Stimulated activated CD4-positive, alpha-beta T cell treated with anti-CD3 and anti-CD28 coated beads, TNF-alpha, amount 100 ng/mL, for 48 hours (primary cell): Measurements from ENCODE around the gene REST.
A peak's percentile ranks its signal among the peaks of the same experiment; 100 is the strongest.
"Not testable (repeated sequence)": the region's sequence is repeated elsewhere in the genome, so short reads cannot be mapped to it uniquely, and the experiment has no call there.

ENCODE experiments used
- DNase-seq, 3 donors: peaks; one replicate each; pipeline ENCODE4 v3.0.0-alpha.2; 2020; ENCODE audit warnings: low read depth in 3 of 3

The REST gene

GRCh38 chr4:56909086-56909894, 1.6 kb downstream of the REST start:
- DNase-seq = peak; percentile 12 to 32 (median 25)

GRCh38 chr4:56910172-56910967, 2.7 kb downstream of the REST start:
- no peak for DNase-seq

- DNase-seq = no peak
Measured at GRCh38 chr4:56914336-56914735, 6.6 kb downstream of the REST start.

GRCh38 chr4:56914977-56915376, 7.3 kb downstream of the REST start:
- DNase-seq = not testable (repeated sequence)

GRCh38 chr4:56927196-56927595, 19.5 kb downstream of the REST start:
- DNase-seq = no peak

GRCh38 chr4:56930638-56931037, 22.9 kb downstream of the REST start:
- DNase-seq = no peak

- DNase-seq = no peak
Measured at GRCh38 chr4:56931924-56932323, 24.2 kb downstream of the REST start.

- DNase-seq = no peak
Measured at GRCh38 chr4:56937262-56937661, 29.6 kb downstream of the REST start.

GRCh38 chr4:56939826-56940225, 32.1 kb downstream of the REST start:
- not testable (repeated sequence) for DNase-seq

- DNase-seq = no peak
Measured at GRCh38 chr4:56940403-56940802, 32.7 kb downstream of the REST start.

GRCh38 chr4:56940971-56941370, 33.3 kb downstream of the REST start:
- no peak for DNase-seq

GRCh38 chr4:56941403-56941802, 33.7 kb downstream of the REST start:
- DNase-seq = no peak

- no peak for DNase-seq
Measured at GRCh38 chr4:56953680-56954520, 46.2 kb downstream of the REST start.

GRCh38 chr4:56958111-56958517, 50.4 kb downstream of the REST start:
- DNase-seq = no peak

GRCh38 chr4:56959100-56959499, 51.4 kb downstream of the REST start:
- DNase-seq = no peak

GRCh38 chr4:56961107-56961500, 53.4 kb downstream of the REST start:
- no peak for DNase-seq

GRCh38 chr4:56971383-56971782, 63.7 kb downstream of the REST start:
- DNase-seq = no peak

GRCh38 chr4:56972389-56972788, 64.7 kb downstream of the REST start:
- no peak for DNase-seq

- DNase-seq = no peak
Measured at GRCh38 chr4:56972809-56973208, 65.1 kb downstream of the REST start.

- DNase-seq = no peak
Measured at GRCh38 chr4:56973336-56973735, 65.6 kb downstream of the REST start.

- no peak for DNase-seq
Measured at GRCh38 chr4:56976283-56976836, 68.7 kb downstream of the REST start.

- peak; percentile 21 to 32 (median 28) for DNase-seq
Measured at GRCh38 chr4:56976837-56977320, 69.2 kb downstream of the REST start.
